A673 (cell line): ENCODE results near the gene BSG.

Experiments
- EZH2 ChIP-seq: fragments of 200-600 bp; sonication (generic); IDR thresholded peaks from 2 replicates; pipeline ENCODE4 v1.6.1; 2017; ENCODE audit warnings: borderline replicate concordance, low read depth, mild to moderate bottlenecking, mixed read lengths, antibody characterized with exemption, low read length; ENCODE audit not compliant: poor library complexity, severe bottlenecking
- TF ChIP-seq, protein P1 (sequence below): fragments of 300-800, 200-600 bp; sonication (generic); conservative IDR thresholded peaks from 2 replicates; pipeline ENCODE4 v1.5.1; 2017; ENCODE audit warnings: low read depth, mild to moderate bottlenecking, antibody characterized with exemption, low read length, moderate library complexity, mixed read lengths

DNA sequence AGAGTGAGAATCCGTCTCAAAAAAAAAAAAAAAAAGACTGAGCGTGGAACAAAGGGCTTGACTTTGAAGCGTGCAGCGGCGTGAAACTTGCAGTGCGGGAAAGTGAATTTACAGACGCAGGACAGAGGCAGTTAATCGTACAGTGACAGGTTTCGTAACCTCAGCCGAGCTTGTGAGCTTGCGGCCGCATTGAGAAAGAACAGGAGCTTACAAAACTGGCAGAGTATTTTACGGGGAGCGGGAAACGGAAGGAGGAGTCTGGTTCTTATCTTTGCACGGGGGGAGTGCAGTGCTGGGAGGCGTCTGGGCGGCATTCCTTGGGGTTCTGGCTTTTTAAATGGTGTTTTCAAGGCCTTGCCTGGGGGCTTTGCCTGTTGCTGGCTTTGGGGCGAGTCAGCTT, 6.0 kb upstream of the BSG start:
- TF ChIP-seq, protein P1, sequence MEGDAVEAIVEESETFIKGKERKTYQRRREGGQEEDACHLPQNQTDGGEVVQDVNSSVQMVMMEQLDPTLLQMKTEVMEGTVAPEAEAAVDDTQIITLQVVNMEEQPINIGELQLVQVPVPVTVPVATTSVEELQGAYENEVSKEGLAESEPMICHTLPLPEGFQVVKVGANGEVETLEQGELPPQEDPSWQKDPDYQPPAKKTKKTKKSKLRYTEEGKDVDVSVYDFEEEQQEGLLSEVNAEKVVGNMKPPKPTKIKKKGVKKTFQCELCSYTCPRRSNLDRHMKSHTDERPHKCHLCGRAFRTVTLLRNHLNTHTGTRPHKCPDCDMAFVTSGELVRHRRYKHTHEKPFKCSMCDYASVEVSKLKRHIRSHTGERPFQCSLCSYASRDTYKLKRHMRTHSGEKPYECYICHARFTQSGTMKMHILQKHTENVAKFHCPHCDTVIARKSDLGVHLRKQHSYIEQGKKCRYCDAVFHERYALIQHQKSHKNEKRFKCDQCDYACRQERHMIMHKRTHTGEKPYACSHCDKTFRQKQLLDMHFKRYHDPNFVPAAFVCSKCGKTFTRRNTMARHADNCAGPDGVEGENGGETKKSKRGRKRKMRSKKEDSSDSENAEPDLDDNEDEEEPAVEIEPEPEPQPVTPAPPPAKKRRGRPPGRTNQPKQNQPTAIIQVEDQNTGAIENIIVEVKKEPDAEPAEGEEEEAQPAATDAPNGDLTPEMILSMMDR = no peak
- TF ChIP-seq EZH2 = no peak
